ENCODE measurements around the gene NOVA2.

Gene NOVA2

GRCh38 chr19:45947926-45948325 is 25.7 kb downstream of the NOVA2 start:
- Histone ChIP-seq H2AFZ (ENCODE audit: low read length) (no peak overlapping the region), H3F3A (ENCODE audit: insufficient read depth, low read length) (no peaks in the 10 kb centered on the region), H4K20me1 (ENCODE audit: insufficient read depth, low read length) (no peaks in the 10 kb centered on the region), H3K9me2 (replicated peaks; ENCODE audit: insufficient read depth, low read length) (no peaks in the 10 kb centered on the region), H3K27me3 (replicated peaks; ENCODE audit: insufficient read depth, low read length) (peaks cover 81% of the 10 kb centered on the region), H3K4me2 (ENCODE audit: low read depth, low read length) (no peak overlapping the region), H3K9me3 (replicated peaks; ENCODE audit: insufficient read depth, low read length) (no peaks in the 10 kb centered on the region), H3K27ac (ENCODE audit: low read length) (no peak overlapping the region), H3K4me1 (ENCODE audit: low read length) (peaks cover 2% of the 10 kb centered on the region), H3K9ac (ENCODE audit: low read length) (no peak overlapping the region), H3K79me2 (ENCODE audit: low read length) (no peaks in the 10 kb centered on the region), H3K36me3 (replicated peaks; ENCODE audit: insufficient read depth, low read length) (no peaks in the 10 kb centered on the region), H3K4me3 (ENCODE audit: low read length) (no peak overlapping the region)
- TF ChIP-seq EZH2 (optimal IDR thresholded peaks at IDR 0.05; ENCODE audit: low read depth, low read length) (no peak), CTCF (IDR thresholded peaks at IDR 0.05; ENCODE audit: low read length) (no peak), EZH2phosphoT487 (IDR thresholded peaks at IDR 0.05; ENCODE audit: low read length) (no peak)
- no peak for DNase-seq

GRCh38 chr19:45940515-45940805 is 33.2 kb downstream of the NOVA2 start:
- no peak overlapping the region for H3K4me3 ChIP-seq (ENCODE audit: low read length)
- no peak for TF ChIP-seq CTCF (IDR thresholded peaks at IDR 0.05; ENCODE audit: low read length)
- no peak for TF ChIP-seq EZH2 (optimal IDR thresholded peaks at IDR 0.05; ENCODE audit: low read depth, low read length)
- no peak for TF ChIP-seq EZH2phosphoT487 (IDR thresholded peaks at IDR 0.05; ENCODE audit: low read length)
- H3F3A ChIP-seq (ENCODE audit: insufficient read depth, low read length) = no peaks in the 10 kb centered on the region
- H3K4me1 ChIP-seq (ENCODE audit: low read length) = no peaks in the 10 kb centered on the region
- H3K27ac ChIP-seq (ENCODE audit: low read length) = no peak overlapping the region
- peaks cover 69% of the 10 kb centered on the region for H3K27me3 ChIP-seq (replicated peaks; ENCODE audit: insufficient read depth, low read length)
- H3K9ac ChIP-seq (ENCODE audit: low read length) = no peak overlapping the region
- no peaks in the 10 kb centered on the region for H3K9me2 ChIP-seq (replicated peaks; ENCODE audit: insufficient read depth, low read length)
- no peaks in the 10 kb centered on the region for H4K20me1 ChIP-seq (ENCODE audit: insufficient read depth, low read length)
- H3K79me2 ChIP-seq (ENCODE audit: low read length) = no peaks in the 10 kb centered on the region
- no peak for DNase-seq
- no peaks in the 10 kb centered on the region for H3K9me3 ChIP-seq (replicated peaks; ENCODE audit: insufficient read depth, low read length)
- no peaks in the 10 kb centered on the region for H3K36me3 ChIP-seq (replicated peaks; ENCODE audit: insufficient read depth, low read length)
- no peak overlapping the region for H3K4me2 ChIP-seq (ENCODE audit: low read depth, low read length)
- H2AFZ ChIP-seq (ENCODE audit: low read length) = no peak overlapping the region

- Histone ChIP-seq H3K36me3 (replicated peaks; ENCODE audit: insufficient read depth, low read length) (no peaks in the 10 kb centered on the region), H3F3A (ENCODE audit: insufficient read depth, low read length) (no peaks in the 10 kb centered on the region), H3K27ac (ENCODE audit: low read length) (no peak overlapping the region), H3K4me1 (ENCODE audit: low read length) (no peaks in the 10 kb centered on the region), H3K4me2 (ENCODE audit: low read depth, low read length) (no peak overlapping the region), H3K27me3 (replicated peaks; ENCODE audit: insufficient read depth, low read length) (peaks cover 69% of the 10 kb centered on the region), H3K9me2 (replicated peaks; ENCODE audit: insufficient read depth, low read length) (no peaks in the 10 kb centered on the region), H3K9me3 (replicated peaks; ENCODE audit: insufficient read depth, low read length) (no peaks in the 10 kb centered on the region), H2AFZ (ENCODE audit: low read length) (no peak overlapping the region), H3K4me3 (ENCODE audit: low read length) (no peak overlapping the region), H3K79me2 (ENCODE audit: low read length) (no peaks in the 10 kb centered on the region), H3K9ac (ENCODE audit: low read length) (no peak overlapping the region), H4K20me1 (ENCODE audit: insufficient read depth, low read length) (no peaks in the 10 kb centered on the region)
- DNase-seq = no peak
- TF ChIP-seq CTCF (IDR thresholded peaks at IDR 0.05; ENCODE audit: low read length) (no peak), EZH2 (optimal IDR thresholded peaks at IDR 0.05; ENCODE audit: low read depth, low read length) (no peak), EZH2phosphoT487 (IDR thresholded peaks at IDR 0.05; ENCODE audit: low read length) (no peak)
Observed at GRCh38 chr19:45939792-45940514, 33.7 kb downstream of the NOVA2 start.
